GM23338 (cell line): ENCODE results near the gene STAB2. TPM values are rescaled to one million over a fixed set of nuclear protein-coding genes. Genes with fewer than 3 reads are reported as not detected.

Source experiments
- ATAC-seq: fragments of 200-7000 bp; cut with Tn5 transposase; 3 replicates; pipeline ENCODE4 v1.9.1; 2020
- DNase-seq: peaks from one replicate; pipeline ENCODE4 v3.0.0-alpha.2; 2015; ENCODE audit warnings: low spot score
- H2AFZ ChIP-seq: fragments of 200-600 bp; sonication (generic); 2 replicates; pipeline ENCODE4 v1.8.0; 2016; ENCODE audit warnings: antibody characterized with exemption, mild to moderate bottlenecking, moderate library complexity
- H3F3A ChIP-seq: fragments of 200-600 bp; sonication (generic); replicated peaks from 2 replicates; pipeline ENCODE4 v1.8.0; 2017; ENCODE audit warnings: antibody characterized with exemption, mixed run types, low read depth
- H3K27ac ChIP-seq: fragments of 200-600 bp; sonication (generic); 2 replicates; pipeline ENCODE4 v1.6.1; 2016; ENCODE audit warnings: low read depth
- H3K27me3 ChIP-seq: fragments of 200-600 bp; sonication (generic); 2 replicates; pipeline ENCODE4 v1.8.0; 2016; ENCODE audit warnings: mild to moderate bottlenecking, mixed run types, moderate library complexity; ENCODE audit not compliant: insufficient read depth
- H3K36me3 ChIP-seq: fragments of 200-600 bp; sonication (generic); 2 replicates; pipeline ENCODE4 v1.8.0; 2016; ENCODE audit warnings: mild to moderate bottlenecking; ENCODE audit not compliant: insufficient read depth
- H3K4me1 ChIP-seq: fragments of 200-600 bp; sonication (generic); 2 replicates; pipeline ENCODE4 v1.8.0; 2016; ENCODE audit warnings: mild to moderate bottlenecking, moderate library complexity; ENCODE audit not compliant: insufficient read depth
- H3K4me2 ChIP-seq: fragments of 200-600 bp; sonication (generic); 2 replicates; pipeline ENCODE4 v1.7.1; 2017; ENCODE audit warnings: mixed run types
- H3K4me3 ChIP-seq: fragments of 200-600 bp; sonication (generic); 2 replicates; pipeline ENCODE4 v1.6.1; 2016; ENCODE audit warnings: mixed run types
- H3K79me2 ChIP-seq: fragments of 200-600 bp; sonication (generic); replicated peaks from 2 replicates; pipeline ENCODE4 v1.8.0; 2017; ENCODE audit warnings: mild to moderate bottlenecking; ENCODE audit not compliant: insufficient read depth
- H3K9me2 ChIP-seq: fragments of 200-600 bp; sonication (generic); 2 replicates; pipeline ENCODE4 v1.8.0; 2017; ENCODE audit not compliant: insufficient read depth
- H4K20me1 ChIP-seq: fragments of 200-600 bp; sonication (generic); replicated peaks from 2 replicates; pipeline ENCODE4 v1.8.0; 2017; ENCODE audit warnings: mild to moderate bottlenecking; ENCODE audit not compliant: insufficient read depth
- H3K27ac Mint-ChIP-seq: 2 replicates; pipeline ENCODE4 v1.8.0; 2020; ENCODE audit warnings: inconsistent platforms, mild to moderate bottlenecking, moderate library complexity, mixed read lengths
- H3K27me3 Mint-ChIP-seq: 3 replicates; pipeline ENCODE4 v1.8.0; 2022; ENCODE audit warnings: low read depth, mild to moderate bottlenecking, moderate library complexity, mixed read lengths, inconsistent platforms; ENCODE audit not compliant: insufficient read depth, poor library complexity
- H3K36me3 Mint-ChIP-seq: 3 replicates; pipeline ENCODE4 v1.8.0; 2021; ENCODE audit warnings: low read depth, mild to moderate bottlenecking, inconsistent platforms, moderate library complexity, mixed read lengths
- H3K4me1 Mint-ChIP-seq: 3 replicates; pipeline ENCODE4 v1.8.0; 2020; ENCODE audit warnings: mild to moderate bottlenecking, inconsistent platforms, mixed read lengths
- H3K4me3 Mint-ChIP-seq: 3 replicates; pipeline ENCODE4 v1.8.0; 2021; ENCODE audit warnings: moderate library complexity, mild to moderate bottlenecking, inconsistent platforms, mixed read lengths
- H3K9me3 Mint-ChIP-seq: 3 replicates; pipeline ENCODE4 v1.8.0; 2020; ENCODE audit warnings: moderate library complexity, mild to moderate bottlenecking, inconsistent platforms, mixed read lengths
- CREB1 ChIP-seq: fragments of 250-450 bp; sonication (Bioruptor Pico); IDR thresholded peaks from 2 replicates; pipeline ENCODE4 v1.5.0; 2020; ENCODE audit warnings: low read depth, mild to moderate bottlenecking, moderate library complexity
- ETS1 ChIP-seq: IDR thresholded peaks from 2 replicates; pipeline ENCODE4 v1.6.1; 2016; ENCODE audit warnings: antibody characterized with exemption
- EZH2 ChIP-seq: fragments of 200-600 bp; sonication (generic); IDR thresholded peaks from one replicate; pipeline ENCODE4 v1.8.0; 2017; ENCODE audit warnings: antibody characterized with exemption, mild to moderate bottlenecking, low read depth; ENCODE audit not compliant: unreplicated experiment
- EZH2phosphoT487 ChIP-seq: fragments of 200-600 bp; sonication (generic); IDR thresholded peaks from one replicate; pipeline ENCODE4 v1.8.1; 2018; ENCODE audit warnings: antibody characterized with exemption; ENCODE audit not compliant: unreplicated experiment
- JUNB ChIP-seq: IDR thresholded peaks from one replicate; pipeline ENCODE4 v1.6.1; 2016; ENCODE audit warnings: antibody characterized with exemption; ENCODE audit not compliant: unreplicated experiment
- NANOG ChIP-seq: IDR thresholded peaks from 2 replicates; pipeline ENCODE4 v1.6.1; 2016; ENCODE audit warnings: antibody characterized with exemption, borderline replicate concordance
- POLR2AphosphoS5 ChIP-seq: IDR thresholded peaks from 2 replicates; pipeline ENCODE4 v1.6.1; 2016; ENCODE audit warnings: antibody characterized with exemption, low read depth
- REST ChIP-seq: IDR thresholded peaks from one replicate; pipeline ENCODE4 v1.6.1; 2018; ENCODE audit warnings: antibody characterized with exemption; ENCODE audit not compliant: unreplicated experiment
- STAT1 ChIP-seq: IDR thresholded peaks from one replicate; pipeline ENCODE4 v1.6.1; 2016; ENCODE audit warnings: antibody characterized with exemption; ENCODE audit not compliant: unreplicated experiment
- ZNF114 ChIP-seq: fragments of 250-450 bp; sonication (Bioruptor Pico); IDR thresholded peaks from 2 replicates; pipeline ENCODE4 v1.5.0; 2020; ENCODE audit warnings: mild to moderate bottlenecking, moderate library complexity
- ZNF331 ChIP-seq: fragments of 250-450 bp; sonication (Bioruptor Pico); IDR thresholded peaks from 2 replicates; pipeline ENCODE4 v1.5.0; 2020; ENCODE audit warnings: low read depth, mild to moderate bottlenecking, moderate library complexity
- ZNF462 ChIP-seq: fragments of 250-450 bp; sonication (Bioruptor Pico); IDR thresholded peaks from 2 replicates; pipeline ENCODE4 v1.5.0; 2020; ENCODE audit warnings: mild to moderate bottlenecking, moderate library complexity
- polyA plus RNA-seq: library from polyadenylated mRNA; unstranded; fragments of >200 nt; fragmentation: Nextera tagmentation; extraction: Ambion mirVana; gene quantifications from 2 replicates; pipeline ENCODE4 v1.2.1, GENCODE V29; 2016
- total RNA-seq: library from RNA; depleted of rRNA; stranded (reverse); fragments of >200 nt; shearing (Covaris generic); gene quantifications from 2 replicates; pipeline ENCODE4 v1.2.3, GENCODE V29; 2014
- TF ChIP-seq, protein P1 (sequence below), 2 experiments: fragments of 200-600 bp in 1 of 2; sonication (generic) in 1 of 2; conservative IDR thresholded peaks; 2 replicates each; pipeline versions ENCODE4 v1.5.1 to v1.6.1; 2016 to 2017; ENCODE audit warnings: antibody characterized with exemption in 2 of 2, low read depth in 2 of 2, mild to moderate bottlenecking in 2 of 2, moderate library complexity in 1 of 2

The STAB2 gene
- total and polyA plus RNA-seq, 2 experiments from 2014 or later, result 0.14 TPM; not detected in 1

GRCh38 chr12:103716517-103717196 lies 129.6 kb downstream of the STAB2 start:
- H2AFZ ChIP-seq, result no peak overlapping the region
- no peaks in the 10 kb centered on the region for H3K27me3 ChIP-seq
- no peaks in the 10 kb centered on the region for H3K36me3 ChIP-seq
- H3K79me2 ChIP-seq, result no peaks in the 10 kb centered on the region
- no peak overlapping the region for H3K4me3 Mint-ChIP-seq
- no peaks in the 10 kb centered on the region for H3F3A ChIP-seq
- ATAC-seq (no peak), DNase-seq (no peak)
- no peak overlapping the region for H3K4me2 ChIP-seq
- H3K27me3 Mint-ChIP-seq, result peaks cover 4% of the 10 kb centered on the region
- no peak overlapping the region for H3K27ac Mint-ChIP-seq
- H3K4me1 ChIP-seq, result no peaks in the 10 kb centered on the region
- no peak overlapping the region for H3K27ac ChIP-seq
- no peaks in the 10 kb centered on the region for H3K36me3 Mint-ChIP-seq
- no peak overlapping the region for H3K4me3 ChIP-seq
- no peaks in the 10 kb centered on the region for H4K20me1 ChIP-seq
- no peaks in the 10 kb centered on the region for H3K4me1 Mint-ChIP-seq
- TF ChIP-seq REST (no peak), ZNF331 (CRISPR knock-in tag) (no peak), ZNF462 (CRISPR knock-in tag) (no peak), NANOG (no peak), CREB1 (no peak), ZNF114 (CRISPR knock-in tag) (no peak), EZH2phosphoT487 (no peak), STAT1 (no peak), ETS1 (no peak), JUNB (no peak), POLR2AphosphoS5 (no peak), EZH2 (no peak)
- TF ChIP-seq, protein P1, sequence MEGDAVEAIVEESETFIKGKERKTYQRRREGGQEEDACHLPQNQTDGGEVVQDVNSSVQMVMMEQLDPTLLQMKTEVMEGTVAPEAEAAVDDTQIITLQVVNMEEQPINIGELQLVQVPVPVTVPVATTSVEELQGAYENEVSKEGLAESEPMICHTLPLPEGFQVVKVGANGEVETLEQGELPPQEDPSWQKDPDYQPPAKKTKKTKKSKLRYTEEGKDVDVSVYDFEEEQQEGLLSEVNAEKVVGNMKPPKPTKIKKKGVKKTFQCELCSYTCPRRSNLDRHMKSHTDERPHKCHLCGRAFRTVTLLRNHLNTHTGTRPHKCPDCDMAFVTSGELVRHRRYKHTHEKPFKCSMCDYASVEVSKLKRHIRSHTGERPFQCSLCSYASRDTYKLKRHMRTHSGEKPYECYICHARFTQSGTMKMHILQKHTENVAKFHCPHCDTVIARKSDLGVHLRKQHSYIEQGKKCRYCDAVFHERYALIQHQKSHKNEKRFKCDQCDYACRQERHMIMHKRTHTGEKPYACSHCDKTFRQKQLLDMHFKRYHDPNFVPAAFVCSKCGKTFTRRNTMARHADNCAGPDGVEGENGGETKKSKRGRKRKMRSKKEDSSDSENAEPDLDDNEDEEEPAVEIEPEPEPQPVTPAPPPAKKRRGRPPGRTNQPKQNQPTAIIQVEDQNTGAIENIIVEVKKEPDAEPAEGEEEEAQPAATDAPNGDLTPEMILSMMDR (conservative IDR thresholded peaks at IDR 0.05; ENCODE audit: low read depth in 2 of 2), result no peak
- H3K9me2 ChIP-seq, result peaks cover 26% of the 10 kb centered on the region
- no peaks in the 10 kb centered on the region for H3K9me3 Mint-ChIP-seq
